Measurements from ENCODE around the gene MC1R. TPM values are rescaled to one million over a fixed set of nuclear protein-coding genes. Genes with fewer than 3 reads are reported as not detected.

Gene MC1R
- total RNA-seq, 2 experiments from 2014 or later, result 8.3 to 22.3 TPM

- H3K27ac ChIP-seq (ENCODE audit: low read depth, low read length, poor library complexity, severe bottlenecking), result no peak overlapping the region
- no peaks in the 10 kb centered on the region for H3K9me3 ChIP-seq (ENCODE audit: low read length)
- H4K20me1 ChIP-seq (ENCODE audit: insufficient read depth, low read length), result peaks cover 8% of the 10 kb centered on the region; the same call in 1 of the 2 replicates
- H3K79me2 ChIP-seq (ENCODE audit: insufficient read depth, low read depth, low read length), result peaks cover 25% of the 10 kb centered on the region; the same call in 1 of the 2 replicates
- H3K4me3 ChIP-seq (ENCODE audit: low read depth, low read length, poor library complexity, severe bottlenecking), result no peak overlapping the region
- peaks cover 28% of the 10 kb centered on the region for H3K4me1 ChIP-seq (ENCODE audit: insufficient read depth, low read length, poor library complexity, severe bottlenecking)
- no peak for DNase-seq (ENCODE audit: low spot score)
- TF ChIP-seq EZH2phosphoT487 (IDR thresholded peaks at IDR 0.05; ENCODE audit: borderline replicate concordance, low read depth, low read length), result no peak
- no peak for TF ChIP-seq CTCF (conservative IDR thresholded peaks at IDR 0.05; ENCODE audit: low read length)
- H3K36me3 ChIP-seq (ENCODE audit: insufficient read depth, low read length), result peaks cover 97% of the 10 kb centered on the region
- no peaks in the 10 kb centered on the region for H3K9me2 ChIP-seq (ENCODE audit: insufficient read depth, low read length)
- no peak overlapping the region for H3K4me2 ChIP-seq (ENCODE audit: low read length)
- intact Hi-C loops (cut with micrococcal nuclease; ENCODE audit: unreplicated experiment), result no loop called here
- ChIA-PET POLR2A (no interaction called here), CTCF (ENCODE audit: unreplicated experiment) (no interaction called here)
- BruUV-seq (replicated peaks), result no TSS peak
- H2AFZ ChIP-seq (ENCODE audit: low read length), result no peak overlapping the region
Measured at GRCh38 chr16:89960966-89961365, 42.3 kb downstream of the MC1R start.

- DNase-seq (ENCODE audit: low spot score), result no peak
- Histone ChIP-seq H2AFZ (ENCODE audit: low read length) (no peak overlapping the region), H3K4me2 (ENCODE audit: low read length) (no peak overlapping the region), H3K27ac (ENCODE audit: low read depth, low read length, poor library complexity, severe bottlenecking) (no peak overlapping the region), H3K36me3 (ENCODE audit: insufficient read depth, low read length) (peaks cover 100% of the 10 kb centered on the region), H3K9me3 (ENCODE audit: low read length) (no peaks in the 10 kb centered on the region), H3K9me2 (ENCODE audit: insufficient read depth, low read length) (no peaks in the 10 kb centered on the region), H3K4me1 (ENCODE audit: insufficient read depth, low read length, poor library complexity, severe bottlenecking) (peaks cover 19% of the 10 kb centered on the region), H3K79me2 (ENCODE audit: insufficient read depth, low read depth, low read length) (peaks cover 24% of the 10 kb centered on the region; the same call in 1 of the 2 replicates), H3K4me3 (ENCODE audit: low read depth, low read length, poor library complexity, severe bottlenecking) (no peak overlapping the region), H4K20me1 (ENCODE audit: insufficient read depth, low read length) (peaks cover 8% of the 10 kb centered on the region; the same call in 1 of the 2 replicates)
- ChIA-PET CTCF (ENCODE audit: unreplicated experiment) (no interaction called here), POLR2A (no interaction called here)
- BruUV-seq (replicated peaks), result no TSS peak
- TF ChIP-seq EZH2phosphoT487 (IDR thresholded peaks at IDR 0.05; ENCODE audit: borderline replicate concordance, low read depth, low read length), result no peak
- TF ChIP-seq CTCF (conservative IDR thresholded peaks at IDR 0.05; ENCODE audit: low read length), result no peak
- intact Hi-C loops (cut with micrococcal nuclease; ENCODE audit: unreplicated experiment), result no loop called here
Measured at GRCh38 chr16:89961920-89962319, 43.3 kb downstream of the MC1R start.

DNA sequence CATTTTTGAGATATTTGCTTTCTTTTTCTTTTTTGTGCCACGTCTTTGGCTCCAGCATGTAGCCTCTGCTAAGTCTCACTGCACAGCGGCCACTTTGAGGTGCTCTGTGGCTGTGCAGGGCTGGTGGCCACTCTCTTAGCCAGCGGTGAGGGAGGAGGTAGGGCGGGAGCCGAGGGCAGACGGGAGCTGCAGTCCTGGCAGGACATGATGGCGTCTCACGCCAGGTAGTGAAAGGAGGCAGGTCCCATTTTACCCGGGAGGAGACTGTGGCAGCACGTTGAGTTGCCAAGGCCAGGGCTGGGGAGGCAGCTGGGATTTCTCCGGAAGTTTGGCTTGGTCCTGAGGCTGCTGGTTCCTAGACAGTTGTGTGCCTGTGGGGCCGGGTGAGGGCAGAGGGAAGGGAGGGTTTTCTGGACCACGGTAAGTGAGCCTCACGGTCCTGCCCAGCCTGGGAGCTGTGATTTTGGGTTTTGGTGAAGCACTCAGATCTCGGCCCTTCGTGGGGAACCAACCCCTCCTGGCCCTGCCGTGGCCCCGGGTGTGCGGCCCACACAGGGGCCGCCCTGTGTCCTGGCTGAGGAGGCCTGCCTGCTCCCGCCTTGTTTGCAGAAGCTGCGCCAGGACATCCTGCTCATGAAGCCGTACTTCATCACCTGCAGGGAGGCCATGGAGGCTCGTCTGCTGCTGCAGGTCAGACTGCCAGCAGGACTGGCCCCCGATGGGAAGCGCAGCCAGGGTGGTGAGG, 44.3 kb downstream of the MC1R start:
- H3K4me2 ChIP-seq (ENCODE audit: low read length), result no peak overlapping the region
- no TSS peak for BruUV-seq (replicated peaks)
- TF ChIP-seq CTCF (conservative IDR thresholded peaks at IDR 0.05; ENCODE audit: low read length), result no peak
- no peak for TF ChIP-seq EZH2phosphoT487 (IDR thresholded peaks at IDR 0.05; ENCODE audit: borderline replicate concordance, low read depth, low read length)
- no peak overlapping the region for H3K27ac ChIP-seq (ENCODE audit: low read depth, low read length, poor library complexity, severe bottlenecking)
- CTCF ChIA-PET (ENCODE audit: unreplicated experiment), result no interaction called here
- H3K4me1 ChIP-seq (ENCODE audit: insufficient read depth, low read length, poor library complexity, severe bottlenecking), result peaks cover 9% of the 10 kb centered on the region
- H3K9me3 ChIP-seq (ENCODE audit: low read length), result no peaks in the 10 kb centered on the region
- no peak overlapping the region for H2AFZ ChIP-seq (ENCODE audit: low read length)
- no peaks in the 10 kb centered on the region for H3K9me2 ChIP-seq (ENCODE audit: insufficient read depth, low read length)
- peaks cover 8% of the 10 kb centered on the region; the same call in 1 of the 2 replicates for H4K20me1 ChIP-seq (ENCODE audit: insufficient read depth, low read length)
- intact Hi-C loops (cut with micrococcal nuclease; ENCODE audit: unreplicated experiment), result no loop called here
- POLR2A ChIA-PET, result no interaction called here
- peaks cover 14% of the 10 kb centered on the region; the same call in 1 of the 2 replicates for H3K79me2 ChIP-seq (ENCODE audit: insufficient read depth, low read depth, low read length)
- DNase-seq (ENCODE audit: low spot score), result no peak
- H3K4me3 ChIP-seq (ENCODE audit: low read depth, low read length, poor library complexity, severe bottlenecking), result no peak overlapping the region
- H3K36me3 ChIP-seq (ENCODE audit: insufficient read depth, low read length), result peaks cover 100% of the 10 kb centered on the region

Measured in OCI-LY7 (cell line).